ENCODE data around the gene MS4A2. TPM values are rescaled to one million over a fixed set of nuclear protein-coding genes. Genes with fewer than 3 reads are reported as not detected.
"Not testable (repeated sequence)": the region's sequence is repeated elsewhere in the genome, so short reads cannot be mapped to it uniquely, and the experiment has no call there.

The MS4A2 gene
- total and polyA plus RNA-seq, 12 donors: 0.03 to 0.16 (median 0.06) TPM; not detected in 7

- H3K27ac ChIP-seq: no peak overlapping the region
- WGBS, 4 donors: 58 to 66% (median 60%) methylated on average over 2 of the region's 2 CpGs
- intact Hi-C loops (cut with DNase I): no loop called here
- H3K27me3 ChIP-seq: no peaks in the 10 kb centered on the region
- H3K4me3 ChIP-seq: no peak overlapping the region
- no peak for TF ChIP-seq CTCF (IDR thresholded peaks at IDR 0.05)
- no peak for TF ChIP-seq POLR2A (IDR thresholded peaks at IDR 0.05)
- H3K9me3 ChIP-seq (replicated peaks in 1 of 3): no peaks in the 10 kb centered on the region
- H3K36me3 ChIP-seq (replicated peaks in 1 of 2): no peaks in the 10 kb centered on the region
- DNase-seq: no peak
- no peaks in the 10 kb centered on the region for H3K4me1 ChIP-seq (replicated peaks in 1 of 2)
Measured at GRCh38 chr11:60069450-60069849, 19.0 kb upstream of the MS4A2 start.

GRCh38 chr11:60071644-60072043, 16.8 kb upstream of the MS4A2 start:
- H3K9me3 ChIP-seq (replicated peaks in 1 of 3); DNase-seq; intact Hi-C loops (cut with DNase I); H3K27ac ChIP-seq; H3K27me3 ChIP-seq; H3K36me3 ChIP-seq (replicated peaks in 1 of 2); H3K4me1 ChIP-seq (replicated peaks in 1 of 2); H3K4me3 ChIP-seq: not testable (repeated sequence)
- 55 to 62% (median 56%) methylated on average over 6 of the region's 6 CpGs for WGBS, 4 donors

GRCh38 chr11:60077216-60077817, 11.1 kb upstream of the MS4A2 start:
- TF ChIP-seq CTCF (IDR thresholded peaks at IDR 0.05) (no peak), POLR2A (IDR thresholded peaks at IDR 0.05) (no peak)
- H3K4me1 ChIP-seq (replicated peaks in 1 of 2): no peaks in the 10 kb centered on the region
- intact Hi-C loops (cut with DNase I): no loop called here
- H3K27me3 ChIP-seq: no peaks in the 10 kb centered on the region
- 67 to 75% (median 72%) methylated on average over 15 of the region's 15 CpGs for WGBS, 4 donors
- H3K27ac ChIP-seq: no peak overlapping the region
- no peaks in the 10 kb centered on the region for H3K36me3 ChIP-seq (replicated peaks in 1 of 2)
- no peak for DNase-seq
- H3K4me3 ChIP-seq: no peak overlapping the region
- H3K9me3 ChIP-seq (replicated peaks in 1 of 3): no peaks in the 10 kb centered on the region

DNA sequence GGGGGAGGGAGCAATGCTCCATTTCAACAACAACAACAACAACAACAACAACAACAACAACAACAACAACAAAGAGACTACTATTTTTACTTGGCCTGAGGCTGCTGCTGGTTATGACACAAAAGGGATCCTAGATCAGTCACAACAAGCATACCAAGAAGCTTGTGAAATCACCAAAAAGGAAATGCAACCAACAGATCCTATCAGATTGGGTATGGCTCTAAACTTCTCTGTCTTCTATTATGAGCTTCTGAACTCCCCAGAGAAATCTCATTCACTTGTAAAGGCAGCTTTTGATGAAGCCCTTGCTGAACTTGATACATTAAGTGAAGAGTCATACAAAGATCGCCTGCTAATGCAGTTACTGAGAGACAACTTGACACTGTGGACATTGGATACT, 10.5 kb upstream of the MS4A2 start:
- TF ChIP-seq CTCF (IDR thresholded peaks at IDR 0.05) (no peak), POLR2A (IDR thresholded peaks at IDR 0.05) (no peak)
- H3K4me1 ChIP-seq (replicated peaks in 1 of 2): no peaks in the 10 kb centered on the region
- no peaks in the 10 kb centered on the region for H3K9me3 ChIP-seq (replicated peaks in 1 of 3)
- no peak for DNase-seq
- intact Hi-C loops (cut with DNase I): no loop called here
- 77 to 83% (median 81%) methylated on average over 1 of the region's 1 CpG for WGBS, 4 donors
- no peaks in the 10 kb centered on the region for H3K27me3 ChIP-seq
- H3K27ac ChIP-seq: no peak overlapping the region
- no peaks in the 10 kb centered on the region for H3K36me3 ChIP-seq (replicated peaks in 1 of 2)
- H3K4me3 ChIP-seq: no peak overlapping the region

- Histone ChIP-seq H3K4me3 (no peak overlapping the region), H3K27ac (no peak overlapping the region), H3K4me1 (replicated peaks in 1 of 2) (no peaks in the 10 kb centered on the region), H3K9me3 (replicated peaks in 1 of 3) (no peaks in the 10 kb centered on the region), H3K36me3 (replicated peaks in 1 of 2) (no peaks in the 10 kb centered on the region), H3K27me3 (no peaks in the 10 kb centered on the region)
- 66 to 72% (median 70%) methylated on average over 4 of the region's 4 CpGs for WGBS, 4 donors
- no peak for DNase-seq
- no peak for TF ChIP-seq POLR2A (IDR thresholded peaks at IDR 0.05)
- no peak for TF ChIP-seq CTCF (IDR thresholded peaks at IDR 0.05)
- intact Hi-C loops (cut with DNase I): no loop called here
Measured at GRCh38 chr11:60078745-60079144, 9.7 kb upstream of the MS4A2 start.

All from adrenal gland (tissue), 12 donors.